ENCODE results near the gene NUCKS1.

GRCh38 chr1:205783904-205784303 is 33.9 kb upstream of the NUCKS1 start:
- TF ChIP-seq CTCF (conservative IDR thresholded peaks at IDR 0.05 in 1 of 2, IDR thresholded peaks at IDR 0.05 in 1 of 2; ENCODE audit: low read depth in 1 of 2, low read length in 2 of 2) (no peak), EZH2 (IDR thresholded peaks at IDR 0.05; ENCODE audit: low read length, missing control alignments) (no peak)

Data from fibroblast of lung (primary cell).